Hepatocyte (in vitro differentiated cells): ENCODE data around the gene GALNT7. TPM values are rescaled to one million over a fixed set of nuclear protein-coding genes. Genes with fewer than 3 reads are reported as not detected.

Experiments
- DNase-seq: peaks from one replicate; pipeline ENCODE4 v3.0.0-alpha.2; 2016; ENCODE audit warnings: low spot score
- H2AFZ ChIP-seq: fragments of 200-600 bp; sonication (generic); 2 replicates; pipeline ENCODE4 v1.6.0; 2016; ENCODE audit warnings: antibody characterized with exemption, mild to moderate bottlenecking
- H3K27ac ChIP-seq: fragments of 200-600 bp; sonication (generic); 2 replicates; pipeline ENCODE4 v1.5.1; 2016; ENCODE audit warnings: mild to moderate bottlenecking
- H3K27me3 ChIP-seq: fragments of 200-600 bp; sonication (generic); 2 replicates; pipeline ENCODE4 v1.6.1; 2016
- H3K36me3 ChIP-seq: fragments of 200-600 bp; sonication (generic); replicated peaks from 2 replicates; pipeline ENCODE4 v1.5.1; 2016; ENCODE audit warnings: low read depth; ENCODE audit not compliant: insufficient read depth
- H3K4me1 ChIP-seq: fragments of 200-600 bp; sonication (generic); 2 replicates; pipeline ENCODE4 v1.5.1; 2016; ENCODE audit warnings: mild to moderate bottlenecking, moderate library complexity; ENCODE audit not compliant: insufficient read depth
- H3K4me2 ChIP-seq: fragments of 200-600 bp; sonication (generic); 2 replicates; pipeline ENCODE4 v1.6.0; 2016
- H3K4me3 ChIP-seq: fragments of 200-600 bp; sonication (generic); 2 replicates; pipeline ENCODE4 v1.5.1; 2016; ENCODE audit warnings: mild to moderate bottlenecking
- H3K79me2 ChIP-seq: fragments of 200-600 bp; sonication (generic); 2 replicates; pipeline ENCODE4 v1.6.0; 2017; ENCODE audit warnings: mild to moderate bottlenecking
- H3K9me2 ChIP-seq: fragments of 200-600 bp; sonication (generic); replicated peaks from 2 replicates; pipeline ENCODE4 v1.6.0; 2017; ENCODE audit warnings: mild to moderate bottlenecking; ENCODE audit not compliant: insufficient read depth
- H3K9me3 ChIP-seq: fragments of 200-600 bp; sonication (generic); 2 replicates; pipeline ENCODE4 v1.5.1; 2016; ENCODE audit warnings: low read depth, mild to moderate bottlenecking
- H4K20me1 ChIP-seq: fragments of 200-600 bp; sonication (generic); 2 replicates; pipeline ENCODE4 v1.6.0; 2016; ENCODE audit warnings: mild to moderate bottlenecking; ENCODE audit not compliant: insufficient read depth, poor library complexity, severe bottlenecking
- CTCF ChIP-seq: fragments of 200-600 bp; sonication (generic); IDR thresholded peaks from 2 replicates; pipeline ENCODE4 v1.5.1; 2016; ENCODE audit warnings: antibody characterized with exemption, mild to moderate bottlenecking; ENCODE audit not compliant: poor library complexity
- EZH2 ChIP-seq: fragments of 200-600 bp; sonication (generic); IDR thresholded peaks from 2 replicates; pipeline ENCODE4 v1.6.1; 2016; ENCODE audit warnings: antibody characterized with exemption, mild to moderate bottlenecking, borderline replicate concordance
- EZH2phosphoT487 ChIP-seq: fragments of 200-600 bp; sonication (generic); IDR thresholded peaks from one replicate; pipeline ENCODE4 v1.6.1; 2018; ENCODE audit warnings: antibody characterized with exemption, mild to moderate bottlenecking, low read depth, moderate library complexity; ENCODE audit not compliant: unreplicated experiment, severe bottlenecking
- WGBS: methylation state at CpG from one replicate; pipeline ENCODE4 v1.1.6; 2016; ENCODE audit warnings: low lambda C conversion rate; ENCODE audit errors: missing lambda C conversion rate; 5-methylcytosine and 5-hydroxymethylcytosine counted together
- polyA plus RNA-seq: library from polyadenylated mRNA; unstranded; fragments of >200 nt; fragmentation: Nextera tagmentation; extraction: Ambion mirVana; gene quantifications from 2 replicates; pipeline ENCODE4 v1.2.1, GENCODE V29; 2016
- total RNA-seq: library from RNA; depleted of rRNA; stranded (reverse); fragments of >200 nt; gene quantifications from 2 replicates; pipeline ENCODE4 v1.2.3, GENCODE V29; 2014

Gene GALNT7
- total and polyA plus RNA-seq, 2 experiments from 2014 or later: 23.7 to 44.6 TPM

GRCh38 chr4:173235050-173235449 lies 66.4 kb downstream of the GALNT7 start:
- H3K27me3 ChIP-seq: no peaks in the 10 kb centered on the region
- no peaks in the 10 kb centered on the region for H3K36me3 ChIP-seq
- 78% methylated on average over 3 of the region's 3 CpGs for WGBS
- peaks cover 3% of the 10 kb centered on the region for H3K79me2 ChIP-seq
- no peaks in the 10 kb centered on the region for H4K20me1 ChIP-seq
- H3K9me3 ChIP-seq: no peaks in the 10 kb centered on the region
- no peak overlapping the region for H3K27ac ChIP-seq
- H2AFZ ChIP-seq: no peak overlapping the region
- DNase-seq: no peak
- H3K4me1 ChIP-seq: peaks cover 7% of the 10 kb centered on the region
- H3K9me2 ChIP-seq: no peaks in the 10 kb centered on the region
- no peak overlapping the region for H3K4me3 ChIP-seq
- H3K4me2 ChIP-seq: no peak overlapping the region
- TF ChIP-seq EZH2 (no peak), CTCF (no peak), EZH2phosphoT487 (no peak)

- no peaks in the 10 kb centered on the region for H3K27me3 ChIP-seq
- peaks cover 7% of the 10 kb centered on the region for H3K4me1 ChIP-seq
- no peak overlapping the region for H3K4me2 ChIP-seq
- no peaks in the 10 kb centered on the region for H3K9me3 ChIP-seq
- no peaks in the 10 kb centered on the region for H4K20me1 ChIP-seq
- WGBS: 54% methylated on average over 3 of the region's 3 CpGs
- no peak overlapping the region for H3K27ac ChIP-seq
- TF ChIP-seq CTCF: no peak
- no peak for TF ChIP-seq EZH2
- no peak for TF ChIP-seq EZH2phosphoT487
- no peak overlapping the region for H3K4me3 ChIP-seq
- no peaks in the 10 kb centered on the region for H3K9me2 ChIP-seq
- H2AFZ ChIP-seq: no peak overlapping the region
- no peaks in the 10 kb centered on the region for H3K36me3 ChIP-seq
- no peak for DNase-seq
- H3K79me2 ChIP-seq: peaks cover 3% of the 10 kb centered on the region
These were observed 67.7 kb downstream of the GALNT7 start for GRCh38 chr4:173236301-173236700.

- H4K20me1 ChIP-seq: no peaks in the 10 kb centered on the region
These were observed 68.5 kb downstream of the GALNT7 start for GRCh38 chr4:173237152-173237551.

More at GRCh38 chr4:173237152-173237551, 68.5 kb downstream of the GALNT7 start:
- Histone ChIP-seq H3K27ac (no peak overlapping the region), H3K27me3 (no peaks in the 10 kb centered on the region), H3K36me3 (no peaks in the 10 kb centered on the region), H3K79me2 (peaks cover 3% of the 10 kb centered on the region), H3K4me2 (no peak overlapping the region), H3K9me2 (no peaks in the 10 kb centered on the region), H3K4me1 (peaks cover 7% of the 10 kb centered on the region), H3K9me3 (no peaks in the 10 kb centered on the region), H3K4me3 (no peak overlapping the region), H2AFZ (no peak overlapping the region)
- TF ChIP-seq CTCF (no peak), EZH2 (no peak), EZH2phosphoT487 (no peak)
- WGBS: 37% methylated on average over 2 of the region's 2 CpGs
- DNase-seq: no peak
